Stimulated activated naive CD4-positive, alpha-beta T cell treated with Interleukin-2 at 50 U/mL for 16 hours (primary cell): ENCODE results near the gene NEUROD4.

Experiments
- DNase-seq: peaks from one replicate; lab custom pipeline; 2025; lab: John Stamatoyannopoulos, UW

NEUROD4 gene

GRCh38 chr12:54997929-54998522 lies 21.7 kb upstream of the NEUROD4 start:
- no peak for DNase-seq

GRCh38 chr12:54998958-54999510 lies 20.7 kb upstream of the NEUROD4 start:
- DNase-seq, result no peak

- DNase-seq, result no peak
Measured at GRCh38 chr12:55001198-55001868, 18.4 kb upstream of the NEUROD4 start.

GRCh38 chr12:55002355-55002754 lies 17.4 kb upstream of the NEUROD4 start:
- DNase-seq, result no peak

- no peak for DNase-seq
Measured at GRCh38 chr12:55008944-55009585, 10.7 kb upstream of the NEUROD4 start.

- no peak for DNase-seq
Measured at GRCh38 chr12:55017416-55017925, 2.3 kb upstream of the NEUROD4 start.

GRCh38 chr12:55024575-55024974 lies 4.8 kb downstream of the NEUROD4 start:
- DNase-seq, result no peak

- no peak for DNase-seq
Measured at GRCh38 chr12:55025508-55025907, 5.7 kb downstream of the NEUROD4 start.

GRCh38 chr12:55034218-55034617 lies 14.4 kb downstream of the NEUROD4 start:
- DNase-seq, result no peak

- no peak for DNase-seq
Measured at GRCh38 chr12:55036326-55037115, 16.7 kb downstream of the NEUROD4 start.

- DNase-seq, result no peak
Measured at GRCh38 chr12:55037351-55037987, 17.7 kb downstream of the NEUROD4 start.

- no peak for DNase-seq
Measured at GRCh38 chr12:55039395-55040354, 19.9 kb downstream of the NEUROD4 start.

GRCh38 chr12:55041345-55042055 lies 21.7 kb downstream of the NEUROD4 start:
- no peak for DNase-seq

- DNase-seq, result no peak
Measured at GRCh38 chr12:55043542-55043941, 23.8 kb downstream of the NEUROD4 start.

GRCh38 chr12:55044135-55044534 lies 24.4 kb downstream of the NEUROD4 start:
- DNase-seq, result no peak

GRCh38 chr12:55049676-55050075 lies 29.9 kb downstream of the NEUROD4 start:
- DNase-seq, result no peak

GRCh38 chr12:55051197-55051947 lies 31.6 kb downstream of the NEUROD4 start:
- no peak for DNase-seq

GRCh38 chr12:55057481-55057880 lies 37.7 kb downstream of the NEUROD4 start:
- no peak for DNase-seq

- DNase-seq, result no peak
Measured at GRCh38 chr12:55058082-55058481, 38.3 kb downstream of the NEUROD4 start.
